CD14-positive monocyte (primary cell): ENCODE results near the gene HINT2. TPM values are rescaled to one million over a fixed set of nuclear protein-coding genes. Genes with fewer than 3 reads are reported as not detected.

Experiments
- DNase-seq, 3 donors: peaks; one replicate each; pipeline ENCODE4 v3.0.0-alpha.2; 2011 to 2022
- H2AFZ ChIP-seq: 2 replicates; pipeline ENCODE4 v1.6.0; 2012; ENCODE audit warnings: mild to moderate bottlenecking, low read depth, low read length, inconsistent platforms; ENCODE audit not compliant: insufficient read depth, poor library complexity, severe bottlenecking
- H3K27ac ChIP-seq, 2 donors: 1 replicate in 1 of 2; 2 replicates in 1 of 2; pipeline ENCODE4 v1.5.1; 2012 to 2013; ENCODE audit warnings: low read length in 2 of 2, control low read depth in 1 of 2, inconsistent platforms in 1 of 2, low read depth in 1 of 2, mild to moderate bottlenecking in 1 of 2
- H3K27me3 ChIP-seq, 2 donors: one replicate each; pipeline versions ENCODE4 v1.6.0 to v1.6.1; 2011 to 2013; ENCODE audit warnings: low read length in 2 of 2; ENCODE audit not compliant: control insufficient read depth in 2 of 2, insufficient read depth in 2 of 2
- H3K36me3 ChIP-seq, 2 donors: replicated peaks in 1 of 2; 1 replicate in 1 of 2; 2 replicates in 1 of 2; pipeline versions ENCODE4 v1.5.1 to v1.6.1; 2012 to 2013; ENCODE audit warnings: low read length in 2 of 2, control low read depth in 1 of 2, inconsistent platforms in 1 of 2, mild to moderate bottlenecking in 1 of 2; ENCODE audit not compliant: insufficient read depth in 2 of 2, control insufficient read depth in 1 of 2
- H3K4me1 ChIP-seq, 2 donors: 1 replicate in 1 of 2; 2 replicates in 1 of 2; pipeline versions ENCODE4 v1.5.1 to v1.6.1; 2012 to 2013; ENCODE audit warnings: low read length in 2 of 2, control low read depth in 1 of 2, inconsistent platforms in 1 of 2, mild to moderate bottlenecking in 1 of 2, moderate library complexity in 1 of 2; ENCODE audit not compliant: insufficient read depth in 2 of 2, control insufficient read depth in 1 of 2
- H3K4me2 ChIP-seq: replicated peaks from 2 replicates; pipeline ENCODE3; 2012; ENCODE audit warnings: low read length, moderate library complexity, mild to moderate bottlenecking; ENCODE audit not compliant: poor library complexity, severe bottlenecking; ENCODE audit errors: extremely low read depth
- H3K4me3 ChIP-seq, 3 experiments: fragments of 200-600 bp in 1 of 3; sonication (generic) in 1 of 3; replicated peaks in 1 of 3; 1 replicate in 2 of 3; 2 replicates in 1 of 3; pipeline ENCODE4 v1.5.1; 2011 to 2013; ENCODE audit warnings: low read length in 3 of 3, mild to moderate bottlenecking in 3 of 3, control low read depth in 2 of 3, low read depth in 2 of 3, inconsistent platforms in 1 of 3, moderate library complexity in 1 of 3
- H3K79me2 ChIP-seq: 2 replicates; pipeline ENCODE4 v1.6.0; 2012; ENCODE audit warnings: mild to moderate bottlenecking, control low read depth, inconsistent platforms, low read length, moderate library complexity; ENCODE audit not compliant: insufficient read depth
- H3K9ac ChIP-seq: 2 replicates; pipeline ENCODE4 v1.6.0; 2017; ENCODE audit warnings: low read length, mild to moderate bottlenecking; ENCODE audit not compliant: insufficient read depth, poor library complexity, severe bottlenecking
- H3K9me3 ChIP-seq, 2 donors: replicated peaks in 1 of 2; 1 replicate in 1 of 2; 2 replicates in 1 of 2; pipeline versions ENCODE4 v1.5.1 to v1.6.1; 2012 to 2013; ENCODE audit warnings: low read length in 2 of 2, control low read depth in 1 of 2; ENCODE audit not compliant: control insufficient read depth in 1 of 2, insufficient read depth in 1 of 2
- H4K20me1 ChIP-seq: 2 replicates; pipeline ENCODE4 v1.6.0; 2012; ENCODE audit warnings: mild to moderate bottlenecking, low read length, control low read depth, moderate library complexity; ENCODE audit not compliant: insufficient read depth
- H3K27ac Mint-ChIP-seq, 7 donors: one replicate each; pipeline ENCODE4 v1.8.0; 2020; ENCODE audit warnings: mild to moderate bottlenecking in 7 of 7, mixed read lengths in 7 of 7, moderate library complexity in 6 of 7, inconsistent platforms in 2 of 7
- H3K27me3 Mint-ChIP-seq, 3 donors: one replicate each; pipeline ENCODE4 v1.8.0; 2021 to 2022; ENCODE audit warnings: low read depth in 3 of 3, mild to moderate bottlenecking in 3 of 3, mixed read lengths in 3 of 3, moderate library complexity in 3 of 3, inconsistent platforms in 1 of 3
- H3K36me3 Mint-ChIP-seq, 2 donors: one replicate each; pipeline ENCODE4 v1.8.0; 2020; ENCODE audit warnings: mixed read lengths in 2 of 2, inconsistent platforms in 1 of 2, mild to moderate bottlenecking in 1 of 2
- H3K4me1 Mint-ChIP-seq: one replicate; pipeline ENCODE4 v1.8.0; 2020; ENCODE audit warnings: mild to moderate bottlenecking, mixed read lengths
- H3K4me3 Mint-ChIP-seq, 2 donors: one replicate each; pipeline ENCODE4 v1.8.0; 2020; ENCODE audit warnings: mild to moderate bottlenecking in 2 of 2, mixed read lengths in 2 of 2, moderate library complexity in 1 of 2
- H3K9me3 Mint-ChIP-seq, 7 donors: one replicate each; pipeline ENCODE4 v1.8.0; 2020 to 2022; ENCODE audit warnings: mixed read lengths in 7 of 7, mild to moderate bottlenecking in 6 of 7, moderate library complexity in 6 of 7, inconsistent platforms in 2 of 7
- WGBS: methylation state at CpG from one replicate; pipeline ENCODE4 v1.1.5; 2013; ENCODE audit warnings: missing lambda C conversion rate; ENCODE audit not compliant: insufficient coverage; 5-methylcytosine and 5-hydroxymethylcytosine counted together
- intact Hi-C, 2 donors: fragments of 100-400 bp; cut with micrococcal nuclease; formaldehyde crosslinking; loops; one replicate each; pipeline versions ENCODE4 v1.15.0 to v1.15.1; 2023
- polyA plus RNA-seq, 3 donors: library from polyadenylated mRNA; depleted of rRNA in 1 of 3; unstranded in 2 of 3; stranded (reverse) in 1 of 3; fragments of 300-500 nt in 2 of 3; fragments of >200 nt in 1 of 3; fragmentation: Illumina TruSeq in 2 of 3; gene quantifications; 1 replicate in 2 of 3; 2 replicates in 1 of 3; pipeline ENCODE4 v1.2.3, GENCODE V29; 2012 to 2021
- TF ChIP-seq, protein P1 (sequence below): fragments of 200-600 bp; IDR thresholded peaks from one replicate; pipeline ENCODE4 v1.8.0; 2022; ENCODE audit warnings: antibody characterized with exemption, mild to moderate bottlenecking

HINT2 gene
- polyA plus RNA-seq, 3 donors: 19.9 to 64.5 (median 59.1) TPM

DNA sequence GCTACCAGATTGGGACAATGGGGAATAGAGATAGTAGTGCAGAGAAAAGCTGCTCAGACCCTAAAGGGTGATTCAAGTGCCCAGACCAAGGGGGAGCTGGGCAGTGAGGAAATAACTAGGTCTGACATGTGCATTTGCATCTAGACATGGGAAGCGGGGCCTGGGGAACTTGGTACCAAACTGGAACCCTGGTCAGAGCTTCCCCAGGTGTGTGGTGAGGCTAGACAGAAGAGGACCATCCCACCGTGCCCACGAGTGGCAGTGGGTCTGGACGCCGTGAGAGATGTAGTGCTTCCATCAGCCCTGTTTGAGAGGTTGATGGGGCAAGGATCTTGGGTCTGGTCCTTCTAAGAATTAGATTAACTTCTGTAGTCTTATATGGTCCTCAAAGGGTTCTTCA is 21.8 kb upstream of the HINT2 start:
- intact Hi-C loops: no loop called here
- TF ChIP-seq, protein P1, sequence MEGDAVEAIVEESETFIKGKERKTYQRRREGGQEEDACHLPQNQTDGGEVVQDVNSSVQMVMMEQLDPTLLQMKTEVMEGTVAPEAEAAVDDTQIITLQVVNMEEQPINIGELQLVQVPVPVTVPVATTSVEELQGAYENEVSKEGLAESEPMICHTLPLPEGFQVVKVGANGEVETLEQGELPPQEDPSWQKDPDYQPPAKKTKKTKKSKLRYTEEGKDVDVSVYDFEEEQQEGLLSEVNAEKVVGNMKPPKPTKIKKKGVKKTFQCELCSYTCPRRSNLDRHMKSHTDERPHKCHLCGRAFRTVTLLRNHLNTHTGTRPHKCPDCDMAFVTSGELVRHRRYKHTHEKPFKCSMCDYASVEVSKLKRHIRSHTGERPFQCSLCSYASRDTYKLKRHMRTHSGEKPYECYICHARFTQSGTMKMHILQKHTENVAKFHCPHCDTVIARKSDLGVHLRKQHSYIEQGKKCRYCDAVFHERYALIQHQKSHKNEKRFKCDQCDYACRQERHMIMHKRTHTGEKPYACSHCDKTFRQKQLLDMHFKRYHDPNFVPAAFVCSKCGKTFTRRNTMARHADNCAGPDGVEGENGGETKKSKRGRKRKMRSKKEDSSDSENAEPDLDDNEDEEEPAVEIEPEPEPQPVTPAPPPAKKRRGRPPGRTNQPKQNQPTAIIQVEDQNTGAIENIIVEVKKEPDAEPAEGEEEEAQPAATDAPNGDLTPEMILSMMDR: no peak
- Mint-ChIP-seq H3K4me1 (peaks cover 78% of the 10 kb centered on the region), H3K9me3 (peaks cover 5 to 10% (median 8%) of the 10 kb centered on the region in 7 donors), H3K36me3 (peaks cover 39 to 42% of the 10 kb centered on the region in 2 donors), H3K27me3 (peaks cover 17 to 31% (median 25%) of the 10 kb centered on the region in 3 donors), H3K27ac (no peak overlapping the region), H3K4me3 (no peak overlapping the region)
- no peak overlapping the region for H3K4me2 ChIP-seq
- H3K4me1 ChIP-seq: peaks cover 67 to 68% of the 10 kb centered on the region in 2 donors
- no peaks in the 10 kb centered on the region for H3K27me3 ChIP-seq
- no peak overlapping the region for H3K27ac ChIP-seq
- H3K36me3 ChIP-seq: no peaks in the 10 kb centered on the region
- H3K9me3 ChIP-seq: no peaks in the 10 kb centered on the region
- no peak overlapping the region for H3K4me3 ChIP-seq
- WGBS: 100% methylated on average over 3 of the region's 5 CpGs
- H3K79me2 ChIP-seq: no peaks in the 10 kb centered on the region
- no peaks in the 10 kb centered on the region for H4K20me1 ChIP-seq
- H2AFZ ChIP-seq: no peak overlapping the region
- H3K9ac ChIP-seq: no peak overlapping the region
- DNase-seq: no peak

DNA sequence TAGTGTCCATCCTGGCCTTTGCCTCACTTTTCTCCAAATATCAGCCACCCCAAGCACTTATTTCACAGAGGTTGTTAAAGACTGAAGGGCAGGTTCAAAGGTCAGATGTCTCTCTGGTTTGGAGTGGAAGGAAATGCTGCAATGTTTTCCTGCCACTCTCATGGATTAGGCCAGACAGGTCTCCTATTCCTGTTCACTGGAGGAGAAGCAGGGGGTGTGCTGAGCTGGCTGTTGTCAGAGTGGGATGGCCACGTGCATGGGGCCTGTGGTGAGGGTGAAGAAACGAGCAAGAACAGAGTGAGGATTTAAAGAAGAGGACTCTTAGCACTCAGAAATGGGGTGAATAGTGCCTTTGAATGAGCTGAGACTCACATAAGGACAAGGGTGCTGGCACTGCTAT is 20.9 kb upstream of the HINT2 start:
- H3K36me3 ChIP-seq: no peaks in the 10 kb centered on the region
- H3K4me1 Mint-ChIP-seq: peaks cover 83% of the 10 kb centered on the region
- no peaks in the 10 kb centered on the region for H4K20me1 ChIP-seq
- H3K9me3 ChIP-seq: no peaks in the 10 kb centered on the region
- H3K4me2 ChIP-seq: no peak overlapping the region
- WGBS: 47% methylated on average over 2 of the region's 2 CpGs
- H3K4me3 Mint-ChIP-seq: peak overlapping the region in 1 of 2 donors; percentile 63
- H3K27me3 Mint-ChIP-seq: peaks cover 18 to 26% (median 25%) of the 10 kb centered on the region in 3 donors
- TF ChIP-seq, protein P1: no peak
- peak overlapping the region in 2 of 7 donors; percentile 12 to 17 for H3K27ac Mint-ChIP-seq
- peaks cover 5 to 10% (median 8%) of the 10 kb centered on the region in 7 donors for H3K9me3 Mint-ChIP-seq
- H3K9ac ChIP-seq: no peak overlapping the region
- H3K36me3 Mint-ChIP-seq: peaks cover 36% of the 10 kb centered on the region in 2 donors
- peaks cover 68 to 70% of the 10 kb centered on the region in 2 donors for H3K4me1 ChIP-seq
- no peaks in the 10 kb centered on the region for H3K27me3 ChIP-seq
- H3K27ac ChIP-seq: no peak overlapping the region
- H3K79me2 ChIP-seq: no peaks in the 10 kb centered on the region
- no peak overlapping the region for H2AFZ ChIP-seq
- H3K4me3 ChIP-seq: no peak overlapping the region
- DNase-seq: no peak
- intact Hi-C loops: no loop called here
